H1 (cell line): ENCODE measurements around the gene DLST. TPM values are rescaled to one million over a fixed set of nuclear protein-coding genes. Genes with fewer than 3 reads are reported as not detected.

Experiments
- polyA plus RNA-seq, 7 experiments: library from polyadenylated mRNA; depleted of rRNA in 3 of 7; stranded (reverse) in 5 of 7; unstranded in 2 of 7; fragments of >200 nt in 5 of 7; fragments of 200-250 nt in 2 of 7; gene quantifications; 1 replicate in 5 of 7; 2 replicates in 1 of 7; 4 replicates in 1 of 7; pipeline versions ENCODE4 v1.2.1 to v1.2.3, GENCODE V29; 2011 to 2013; ENCODE audit warnings: missing spikeins in 2 of 7, mixed read lengths in 2 of 7
- total RNA-seq: library from RNA; stranded (reverse); fragmentation: NEBNext Ultra II Directional; extraction: Animal tissue kit (Norgen Biotek cat#: 25700); gene quantifications from 2 replicates; pipeline ENCODE4 v1.2.1, GENCODE V29; 2021
- TF ChIP-seq, protein P1 (sequence below): fragments of 300-600 bp; sonication (generic); IDR thresholded peaks from 2 replicates; pipeline ENCODE4 v1.7.1; 2012; ENCODE audit warnings: low read length, moderate library complexity, mild to moderate bottlenecking, inconsistent platforms; ENCODE audit not compliant: insufficient replicate concordance

The DLST gene
- total and polyA plus RNA-seq, 2 of the 8 experiments (the other 6 are each of a cell fraction or from before 2014, with no cell fraction given): 96.5 to 117 TPM

DNA sequence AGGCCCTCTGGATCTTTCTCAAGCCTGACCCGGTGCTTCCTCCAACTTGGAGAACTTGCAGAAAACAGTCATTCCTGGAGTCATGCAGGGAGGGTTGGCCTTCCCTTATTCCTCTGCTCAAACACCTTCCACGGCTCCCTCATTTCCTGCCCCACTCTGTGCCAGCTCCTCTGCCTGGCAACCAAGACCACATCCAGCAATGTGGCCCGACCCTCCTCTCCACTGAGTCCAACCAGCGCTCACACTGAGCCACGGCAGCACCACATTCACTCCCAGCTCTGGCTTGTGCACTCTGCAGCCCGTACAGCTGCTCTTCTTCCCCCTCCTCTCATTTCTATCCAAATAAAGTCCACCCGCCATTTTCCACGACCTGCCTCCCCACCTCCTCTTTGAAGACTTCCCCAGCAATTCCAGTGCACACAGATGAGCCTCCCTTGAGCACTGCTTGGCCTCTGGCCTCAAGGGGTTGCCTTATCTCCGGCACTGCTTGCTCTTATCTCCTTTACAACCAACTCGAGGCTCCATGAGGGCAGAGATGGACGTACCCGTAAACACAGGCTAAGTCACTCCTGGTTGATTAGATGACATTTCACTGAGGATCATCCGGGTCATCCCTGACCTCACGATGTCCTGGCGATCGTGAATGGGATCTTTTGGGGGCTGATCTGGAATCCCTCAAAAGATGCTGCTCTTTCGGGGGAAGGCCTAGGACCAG lies 68.3 kb downstream of the DLST start (continued):
- TF ChIP-seq, protein P1, sequence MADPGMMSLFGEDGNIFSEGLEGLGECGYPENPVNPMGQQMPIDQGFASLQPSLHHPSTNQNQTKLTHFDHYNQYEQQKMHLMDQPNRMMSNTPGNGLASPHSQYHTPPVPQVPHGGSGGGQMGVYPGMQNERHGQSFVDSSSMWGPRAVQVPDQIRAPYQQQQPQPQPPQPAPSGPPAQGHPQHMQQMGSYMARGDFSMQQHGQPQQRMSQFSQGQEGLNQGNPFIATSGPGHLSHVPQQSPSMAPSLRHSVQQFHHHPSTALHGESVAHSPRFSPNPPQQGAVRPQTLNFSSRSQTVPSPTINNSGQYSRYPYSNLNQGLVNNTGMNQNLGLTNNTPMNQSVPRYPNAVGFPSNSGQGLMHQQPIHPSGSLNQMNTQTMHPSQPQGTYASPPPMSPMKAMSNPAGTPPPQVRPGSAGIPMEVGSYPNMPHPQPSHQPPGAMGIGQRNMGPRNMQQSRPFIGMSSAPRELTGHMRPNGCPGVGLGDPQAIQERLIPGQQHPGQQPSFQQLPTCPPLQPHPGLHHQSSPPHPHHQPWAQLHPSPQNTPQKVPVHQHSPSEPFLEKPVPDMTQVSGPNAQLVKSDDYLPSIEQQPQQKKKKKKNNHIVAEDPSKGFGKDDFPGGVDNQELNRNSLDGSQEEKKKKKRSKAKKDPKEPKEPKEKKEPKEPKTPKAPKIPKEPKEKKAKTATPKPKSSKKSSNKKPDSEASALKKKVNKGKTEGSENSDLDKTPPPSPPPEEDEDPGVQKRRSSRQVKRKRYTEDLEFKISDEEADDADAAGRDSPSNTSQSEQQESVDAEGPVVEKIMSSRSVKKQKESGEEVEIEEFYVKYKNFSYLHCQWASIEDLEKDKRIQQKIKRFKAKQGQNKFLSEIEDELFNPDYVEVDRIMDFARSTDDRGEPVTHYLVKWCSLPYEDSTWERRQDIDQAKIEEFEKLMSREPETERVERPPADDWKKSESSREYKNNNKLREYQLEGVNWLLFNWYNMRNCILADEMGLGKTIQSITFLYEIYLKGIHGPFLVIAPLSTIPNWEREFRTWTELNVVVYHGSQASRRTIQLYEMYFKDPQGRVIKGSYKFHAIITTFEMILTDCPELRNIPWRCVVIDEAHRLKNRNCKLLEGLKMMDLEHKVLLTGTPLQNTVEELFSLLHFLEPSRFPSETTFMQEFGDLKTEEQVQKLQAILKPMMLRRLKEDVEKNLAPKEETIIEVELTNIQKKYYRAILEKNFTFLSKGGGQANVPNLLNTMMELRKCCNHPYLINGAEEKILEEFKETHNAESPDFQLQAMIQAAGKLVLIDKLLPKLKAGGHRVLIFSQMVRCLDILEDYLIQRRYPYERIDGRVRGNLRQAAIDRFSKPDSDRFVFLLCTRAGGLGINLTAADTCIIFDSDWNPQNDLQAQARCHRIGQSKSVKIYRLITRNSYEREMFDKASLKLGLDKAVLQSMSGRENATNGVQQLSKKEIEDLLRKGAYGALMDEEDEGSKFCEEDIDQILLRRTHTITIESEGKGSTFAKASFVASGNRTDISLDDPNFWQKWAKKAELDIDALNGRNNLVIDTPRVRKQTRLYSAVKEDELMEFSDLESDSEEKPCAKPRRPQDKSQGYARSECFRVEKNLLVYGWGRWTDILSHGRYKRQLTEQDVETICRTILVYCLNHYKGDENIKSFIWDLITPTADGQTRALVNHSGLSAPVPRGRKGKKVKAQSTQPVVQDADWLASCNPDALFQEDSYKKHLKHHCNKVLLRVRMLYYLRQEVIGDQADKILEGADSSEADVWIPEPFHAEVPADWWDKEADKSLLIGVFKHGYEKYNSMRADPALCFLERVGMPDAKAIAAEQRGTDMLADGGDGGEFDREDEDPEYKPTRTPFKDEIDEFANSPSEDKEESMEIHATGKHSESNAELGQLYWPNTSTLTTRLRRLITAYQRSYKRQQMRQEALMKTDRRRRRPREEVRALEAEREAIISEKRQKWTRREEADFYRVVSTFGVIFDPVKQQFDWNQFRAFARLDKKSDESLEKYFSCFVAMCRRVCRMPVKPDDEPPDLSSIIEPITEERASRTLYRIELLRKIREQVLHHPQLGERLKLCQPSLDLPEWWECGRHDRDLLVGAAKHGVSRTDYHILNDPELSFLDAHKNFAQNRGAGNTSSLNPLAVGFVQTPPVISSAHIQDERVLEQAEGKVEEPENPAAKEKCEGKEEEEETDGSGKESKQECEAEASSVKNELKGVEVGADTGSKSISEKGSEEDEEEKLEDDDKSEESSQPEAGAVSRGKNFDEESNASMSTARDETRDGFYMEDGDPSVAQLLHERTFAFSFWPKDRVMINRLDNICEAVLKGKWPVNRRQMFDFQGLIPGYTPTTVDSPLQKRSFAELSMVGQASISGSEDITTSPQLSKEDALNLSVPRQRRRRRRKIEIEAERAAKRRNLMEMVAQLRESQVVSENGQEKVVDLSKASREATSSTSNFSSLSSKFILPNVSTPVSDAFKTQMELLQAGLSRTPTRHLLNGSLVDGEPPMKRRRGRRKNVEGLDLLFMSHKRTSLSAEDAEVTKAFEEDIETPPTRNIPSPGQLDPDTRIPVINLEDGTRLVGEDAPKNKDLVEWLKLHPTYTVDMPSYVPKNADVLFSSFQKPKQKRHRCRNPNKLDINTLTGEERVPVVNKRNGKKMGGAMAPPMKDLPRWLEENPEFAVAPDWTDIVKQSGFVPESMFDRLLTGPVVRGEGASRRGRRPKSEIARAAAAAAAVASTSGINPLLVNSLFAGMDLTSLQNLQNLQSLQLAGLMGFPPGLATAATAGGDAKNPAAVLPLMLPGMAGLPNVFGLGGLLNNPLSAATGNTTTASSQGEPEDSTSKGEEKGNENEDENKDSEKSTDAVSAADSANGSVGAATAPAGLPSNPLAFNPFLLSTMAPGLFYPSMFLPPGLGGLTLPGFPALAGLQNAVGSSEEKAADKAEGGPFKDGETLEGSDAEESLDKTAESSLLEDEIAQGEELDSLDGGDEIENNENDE: no peak
